ENCODE measurements around the gene LRRC4B. TPM values are rescaled to one million over a fixed set of nuclear protein-coding genes. Genes with fewer than 3 reads are reported as not detected.

Gene LRRC4B
- total RNA-seq, 2 donors from 2014 or later: 0.89 to 1.2 TPM

DNA sequence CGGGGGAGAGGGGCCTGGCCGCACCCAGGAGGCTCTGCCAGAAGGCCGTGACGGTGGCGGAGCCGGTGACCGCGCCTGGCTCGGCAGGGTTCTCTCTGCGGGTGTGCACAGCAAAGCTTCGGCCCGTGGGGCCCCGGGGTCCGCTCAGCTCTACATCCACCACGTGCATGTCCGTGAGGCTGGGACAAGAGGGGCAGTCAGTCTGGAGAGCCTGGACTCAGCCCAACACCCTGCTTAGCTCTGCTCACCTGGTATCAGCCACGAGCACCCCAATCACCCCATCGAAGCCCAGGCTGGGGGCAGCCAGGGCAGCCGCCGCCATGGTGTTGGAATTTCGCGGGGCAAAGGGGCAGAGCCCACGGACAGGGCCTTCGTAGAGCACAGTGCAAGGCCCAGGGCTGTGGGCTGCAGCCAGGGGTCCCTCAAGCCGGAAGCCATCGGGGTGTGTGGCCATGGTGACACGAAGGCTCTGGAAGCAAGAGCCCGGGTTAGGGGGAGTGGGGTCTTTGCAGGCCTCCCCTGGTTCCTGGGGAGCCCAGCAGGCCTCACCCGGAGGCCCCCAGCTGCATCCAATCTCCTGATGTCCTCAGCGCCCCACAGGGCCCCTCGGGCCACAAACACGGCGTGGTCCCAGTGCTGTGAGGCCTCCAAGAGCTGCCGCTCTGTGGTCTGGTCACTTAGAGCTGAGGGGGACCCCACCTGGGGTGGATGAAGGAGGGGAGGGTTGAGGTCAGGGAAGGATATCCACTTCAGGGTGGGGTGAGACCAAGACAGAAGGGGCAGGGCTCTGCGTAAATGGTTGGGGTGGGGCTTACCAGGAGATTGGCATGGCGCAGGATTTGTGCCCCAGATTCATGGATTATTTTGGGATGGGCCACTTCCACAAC lies 55.9 kb downstream of the LRRC4B start:
- DNase-seq (peak in 1 of 2 donors; percentile 38), ATAC-seq (no peak)
- intact Hi-C loops (cut with DNase I, micrococcal nuclease): no loop called here

DNA sequence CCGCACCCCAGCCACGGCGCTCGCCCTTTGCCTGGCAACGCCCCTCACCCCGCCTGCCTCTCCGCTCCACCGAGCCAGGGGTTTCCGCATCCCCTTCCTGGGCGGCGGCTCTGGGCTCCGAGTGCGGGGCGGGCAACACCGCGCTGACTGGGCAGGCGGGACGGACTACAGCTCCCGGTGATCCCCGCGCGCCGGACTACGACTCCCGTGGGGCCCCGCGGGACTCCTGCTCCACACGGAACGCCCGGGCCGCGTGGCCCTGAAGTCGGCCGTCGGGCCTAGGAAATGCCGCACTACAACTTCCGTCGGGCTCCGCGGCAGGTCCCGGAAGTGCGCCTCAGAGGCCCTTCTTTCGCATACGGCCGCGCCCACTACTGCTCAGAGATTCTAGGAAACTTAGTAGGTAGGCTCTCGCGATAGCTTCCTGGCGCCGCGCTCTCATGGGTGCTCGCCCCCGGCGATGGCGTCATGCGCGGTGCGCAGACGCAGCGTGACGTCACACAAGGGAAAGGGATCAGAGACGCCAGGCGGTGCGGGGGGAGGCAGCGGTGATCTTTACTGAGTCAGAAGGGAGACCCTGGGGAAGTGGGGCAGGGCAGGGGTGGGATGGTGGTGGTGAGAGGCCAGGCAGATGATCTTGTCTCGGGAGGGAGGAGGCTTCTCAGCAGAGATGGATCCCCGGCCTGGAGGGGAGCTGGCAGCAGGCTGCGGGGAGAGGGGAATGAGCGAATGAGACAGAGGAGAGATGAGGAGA lies 57.0 kb downstream of the LRRC4B start, which contains the start of gene JOSD2:
Gene JOSD2 (minus strand): TSS at position 123 of the 754 bp plus-strand sequence. CDS start 760 bp downstream, outside the sequence.
- DNase-seq (peak; percentile 99), ATAC-seq (peak; percentile 88)
- intact Hi-C loops (cut with DNase I, micrococcal nuclease): no loop called here

DNA sequence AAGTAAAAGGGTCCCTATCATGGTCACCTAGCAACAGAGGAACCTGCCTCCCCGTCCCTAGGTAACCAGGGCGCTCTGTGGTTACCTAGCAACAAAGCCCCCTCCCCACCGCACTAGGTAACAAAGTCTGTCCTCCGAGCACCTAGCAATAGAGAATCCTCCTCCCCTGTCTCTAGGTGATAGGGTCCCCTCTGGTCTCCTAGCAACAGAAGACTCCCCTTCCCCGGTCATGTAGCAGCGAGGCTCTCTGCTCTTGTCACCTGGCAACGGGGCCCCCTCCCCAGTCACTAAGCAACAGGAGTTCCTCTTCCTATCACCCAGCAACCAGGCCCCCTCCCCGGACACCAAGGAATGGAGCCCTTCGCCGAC lies 57.6 kb downstream of the LRRC4B start:
- DNase-seq (no peak), ATAC-seq (no peak)
- intact Hi-C loops (cut with DNase I, micrococcal nuclease): no loop called here

DNA sequence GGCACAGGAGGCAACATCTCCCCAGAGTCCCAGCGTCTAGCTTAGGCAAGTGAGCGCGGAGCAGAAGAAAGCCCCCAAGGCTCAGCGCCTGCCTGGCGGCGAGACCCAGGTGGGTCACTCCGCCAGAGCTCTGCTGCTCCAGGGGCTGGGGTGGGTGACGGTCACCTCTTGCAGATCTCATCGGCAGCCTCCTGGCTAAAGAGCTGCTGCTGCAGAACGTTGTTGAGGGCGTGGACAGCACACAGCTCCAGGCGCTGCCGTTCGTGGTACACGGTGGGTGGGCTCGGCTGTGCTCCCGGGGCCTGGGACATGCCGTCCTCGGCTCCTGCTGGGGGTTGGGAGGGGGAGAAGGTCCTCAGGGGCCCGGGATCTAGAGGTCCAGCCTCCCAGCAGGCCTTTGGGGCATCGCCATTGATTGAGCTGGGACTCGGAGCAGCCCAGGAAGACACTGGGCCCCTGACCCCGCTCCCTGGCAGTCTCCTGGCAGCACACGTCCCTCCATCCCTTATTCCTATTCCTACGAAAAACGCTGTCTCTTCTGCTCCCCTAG lies 58.0 kb downstream of the LRRC4B start:
- intact Hi-C loops (cut with DNase I, micrococcal nuclease): no loop called here
- DNase-seq: peak in 1 of 2 donors; percentile 42
- ATAC-seq: no peak

DNA sequence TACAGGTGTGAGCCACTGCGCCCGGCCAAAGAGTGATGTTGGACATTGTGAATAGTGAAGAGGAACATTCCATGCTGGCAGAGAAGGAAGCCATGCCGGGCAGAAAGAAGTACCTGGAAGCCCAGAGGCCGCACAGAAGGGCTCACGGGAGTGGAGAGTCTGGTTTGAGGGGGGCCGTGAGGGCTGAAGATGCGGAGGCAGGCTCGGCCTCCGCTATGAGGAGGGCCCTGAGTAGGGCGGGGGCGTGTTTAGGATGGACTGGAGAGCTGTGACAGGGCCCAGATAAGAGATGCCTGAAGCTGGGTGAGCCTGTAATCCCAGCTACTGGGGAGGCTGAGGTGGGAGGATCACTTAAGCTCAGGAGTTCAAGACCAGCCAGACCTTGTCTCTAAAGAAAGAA lies 58.9 kb downstream of the LRRC4B start:
- ATAC-seq (no peak), DNase-seq (no peak)
- intact Hi-C loops (cut with DNase I, micrococcal nuclease): no loop called here

DNA sequence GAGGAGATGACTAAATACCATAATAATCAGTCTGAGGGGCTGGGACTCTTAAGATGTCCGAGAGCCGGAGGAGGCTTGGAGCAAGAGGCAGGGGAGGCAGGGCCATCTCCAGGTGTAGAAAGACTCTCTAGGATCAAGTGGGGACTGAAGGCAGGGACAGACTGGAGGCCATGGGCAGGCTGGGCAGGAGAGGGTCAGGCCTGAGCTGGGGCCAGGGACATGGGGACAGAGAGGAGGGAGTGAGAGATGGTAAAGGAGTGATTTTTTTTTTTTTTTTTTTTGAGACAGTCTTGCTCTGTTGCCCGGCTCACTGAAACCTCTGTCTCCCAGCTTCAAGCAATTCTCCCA lies 59.4 kb downstream of the LRRC4B start:
- DNase-seq: no peak
- intact Hi-C loops (cut with DNase I, micrococcal nuclease): no loop called here
- no peak for ATAC-seq

DNA sequence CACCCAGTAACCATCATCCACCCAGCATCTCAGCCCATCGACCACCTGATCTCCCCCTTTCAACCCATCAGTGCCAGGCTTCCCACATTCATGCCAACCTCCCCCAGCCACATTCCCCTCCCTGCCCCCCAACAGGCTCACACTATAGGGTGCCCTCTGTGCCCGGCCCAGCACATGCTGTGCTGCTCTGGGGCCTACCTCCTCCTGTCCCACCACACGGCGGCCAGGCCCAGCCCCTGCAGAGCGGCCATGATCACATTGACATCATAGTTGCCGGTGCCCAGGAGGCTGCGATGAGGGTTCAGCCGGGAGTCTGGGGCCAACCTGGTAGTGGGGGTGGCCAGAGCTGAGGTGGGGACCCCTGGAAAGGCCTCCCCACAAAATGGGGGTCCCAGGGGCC lies 60.9 kb downstream of the LRRC4B start:
- intact Hi-C loops (cut with DNase I, micrococcal nuclease): no loop called here
- DNase-seq: no peak
- ATAC-seq: no peak

DNA sequence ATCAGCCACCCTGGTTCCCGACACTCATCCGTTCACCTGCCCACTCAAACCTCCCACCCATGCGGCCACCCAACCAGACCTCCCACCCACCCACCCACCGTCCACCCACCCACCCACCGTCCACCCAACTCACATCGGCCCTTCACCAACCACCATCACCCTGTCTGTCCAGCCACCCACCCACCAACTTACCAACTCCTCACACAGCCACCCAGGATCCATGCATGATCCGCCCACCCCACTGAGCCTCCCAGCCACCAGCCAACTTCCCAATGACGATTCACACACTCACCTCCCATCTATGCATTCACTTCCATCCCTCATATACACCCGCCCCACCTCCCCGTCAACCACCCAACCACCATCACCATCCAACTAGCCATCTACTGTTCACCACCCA lies 61.5 kb downstream of the LRRC4B start:
- intact Hi-C loops (cut with DNase I, micrococcal nuclease): no loop called here
- DNase-seq (no peak), ATAC-seq (no peak)

DNA sequence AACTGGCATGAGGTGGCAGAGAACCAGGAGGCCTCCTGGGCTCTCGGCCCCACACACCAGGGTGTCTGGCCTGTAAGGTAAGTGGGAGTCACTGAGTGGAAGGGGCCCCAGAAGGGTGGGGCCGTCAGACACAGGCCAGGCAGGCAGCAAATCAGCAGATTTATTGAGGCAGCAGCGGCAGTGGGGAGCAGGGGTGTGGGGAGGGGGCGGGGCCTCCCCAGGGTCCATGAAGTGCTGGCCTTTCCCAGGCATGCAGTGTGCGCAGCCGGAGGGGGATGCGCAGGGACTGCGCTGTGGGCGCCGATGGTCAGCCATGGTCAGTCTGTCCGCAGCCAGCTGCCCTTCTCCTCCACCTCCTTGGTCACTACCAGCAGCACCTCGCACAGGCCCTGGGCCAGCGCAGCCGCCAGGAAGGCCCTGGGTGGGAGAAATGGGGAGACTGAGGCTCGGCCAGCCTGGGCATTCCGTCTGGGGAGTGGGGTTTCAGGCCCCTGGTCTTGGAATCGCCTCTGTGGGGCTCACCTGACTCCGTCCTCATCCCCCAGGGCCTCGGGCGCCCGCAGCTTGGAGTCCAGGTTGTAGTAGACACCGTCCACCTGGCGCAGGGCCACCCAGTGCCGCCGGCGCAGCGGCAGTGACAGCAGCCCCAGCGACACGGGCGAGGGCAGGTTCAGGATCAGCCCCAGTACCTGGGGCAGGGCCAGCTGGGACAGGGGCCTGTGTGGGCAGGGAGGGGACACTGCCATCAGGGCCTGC lies 62.2 kb downstream of the LRRC4B start:
- intact Hi-C loops (cut with DNase I, micrococcal nuclease): no loop called here
- DNase-seq: no peak
- ATAC-seq: no peak

DNA sequence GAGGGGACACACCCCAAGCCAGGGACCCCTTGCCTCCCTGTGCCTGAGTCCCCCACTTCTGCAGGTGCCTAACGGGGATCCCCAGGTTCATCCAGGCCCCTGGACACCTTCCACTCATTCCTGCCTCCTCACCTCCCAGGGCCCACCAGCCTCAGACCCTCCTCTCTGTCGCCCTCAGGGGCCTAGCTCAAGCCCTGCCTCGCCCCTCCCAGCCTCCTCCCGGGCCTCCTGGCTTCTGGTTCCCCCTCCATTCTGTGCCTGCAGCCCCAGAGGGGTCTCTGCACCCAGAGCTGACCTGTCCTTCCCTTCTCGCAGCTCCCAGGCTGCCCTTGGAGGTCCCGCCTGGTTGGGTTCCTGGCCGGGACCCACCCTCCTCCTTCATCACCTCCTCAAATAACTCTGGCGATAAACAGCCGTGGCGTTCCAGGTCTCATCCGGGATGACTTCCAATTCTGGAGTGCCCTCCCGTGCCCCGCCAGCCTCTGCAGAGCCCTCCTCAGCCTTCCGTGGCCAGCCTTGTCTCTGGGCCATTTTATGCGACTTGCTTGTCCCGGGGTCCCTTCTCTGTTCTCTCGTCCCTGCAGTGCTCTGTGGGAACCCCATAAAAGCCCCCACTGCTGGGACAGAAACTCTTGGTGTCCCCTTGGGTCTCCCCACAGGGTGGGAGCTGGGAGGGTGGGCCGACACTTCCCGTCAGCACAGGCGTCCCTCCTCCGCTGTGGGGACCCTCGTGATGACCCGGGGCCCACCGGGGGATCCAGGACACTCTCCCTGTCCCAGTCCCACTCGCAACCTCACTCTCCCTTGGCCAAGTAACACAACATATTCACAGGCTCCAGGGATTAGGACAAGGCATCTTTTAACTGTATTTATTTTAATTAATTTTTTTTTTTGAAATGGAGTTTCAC lies 66.4 kb downstream of the LRRC4B start:
- intact Hi-C loops (cut with DNase I, micrococcal nuclease): no loop called here
- ATAC-seq (no peak), DNase-seq (no peak)

DNA sequence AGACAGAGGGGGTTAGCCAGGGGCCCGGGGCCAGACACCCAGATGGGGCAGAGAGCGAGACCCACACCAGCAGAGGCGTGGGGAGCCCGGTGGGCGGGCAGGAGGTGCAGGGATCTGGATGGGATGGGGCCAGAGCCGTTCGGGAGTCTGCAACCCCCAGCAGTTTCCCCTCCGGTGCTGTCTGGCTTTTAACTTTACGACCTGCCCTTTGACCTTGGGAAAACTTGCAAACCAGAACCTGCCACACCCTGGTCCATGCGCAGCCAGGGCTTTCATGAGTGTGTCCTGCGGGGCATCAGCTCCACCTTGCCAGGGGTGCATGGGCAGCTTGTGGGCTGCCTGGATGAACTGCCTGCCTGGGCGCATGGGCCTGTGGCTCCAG lies 67.1 kb downstream of the LRRC4B start:
- DNase-seq: no peak
- intact Hi-C loops (cut with DNase I, micrococcal nuclease): no loop called here
- peak; percentile 66 for ATAC-seq

DNA sequence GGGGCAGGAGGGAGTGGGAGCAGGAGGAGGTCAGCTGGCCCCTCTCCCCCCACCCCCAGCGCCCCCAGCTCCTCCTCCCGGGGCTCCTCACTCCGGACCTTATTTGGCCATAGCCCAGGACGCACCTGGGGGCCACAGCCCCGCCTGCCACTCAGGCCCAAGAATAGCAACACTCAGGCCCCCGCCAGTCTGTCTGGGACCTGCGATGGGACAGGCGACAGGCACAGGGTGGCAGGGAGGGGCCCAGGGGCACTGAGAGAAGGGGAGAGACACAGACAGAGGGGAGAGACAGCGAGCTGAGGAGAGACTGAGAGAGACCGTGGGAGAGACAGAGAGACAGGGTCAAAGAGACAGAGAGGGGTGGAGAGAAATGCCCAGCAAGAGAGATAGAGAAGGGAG lies 67.5 kb downstream of the LRRC4B start:
- no peak for DNase-seq
- ATAC-seq: peak; percentile 26
- intact Hi-C loops (cut with DNase I, micrococcal nuclease): no loop called here

DNA sequence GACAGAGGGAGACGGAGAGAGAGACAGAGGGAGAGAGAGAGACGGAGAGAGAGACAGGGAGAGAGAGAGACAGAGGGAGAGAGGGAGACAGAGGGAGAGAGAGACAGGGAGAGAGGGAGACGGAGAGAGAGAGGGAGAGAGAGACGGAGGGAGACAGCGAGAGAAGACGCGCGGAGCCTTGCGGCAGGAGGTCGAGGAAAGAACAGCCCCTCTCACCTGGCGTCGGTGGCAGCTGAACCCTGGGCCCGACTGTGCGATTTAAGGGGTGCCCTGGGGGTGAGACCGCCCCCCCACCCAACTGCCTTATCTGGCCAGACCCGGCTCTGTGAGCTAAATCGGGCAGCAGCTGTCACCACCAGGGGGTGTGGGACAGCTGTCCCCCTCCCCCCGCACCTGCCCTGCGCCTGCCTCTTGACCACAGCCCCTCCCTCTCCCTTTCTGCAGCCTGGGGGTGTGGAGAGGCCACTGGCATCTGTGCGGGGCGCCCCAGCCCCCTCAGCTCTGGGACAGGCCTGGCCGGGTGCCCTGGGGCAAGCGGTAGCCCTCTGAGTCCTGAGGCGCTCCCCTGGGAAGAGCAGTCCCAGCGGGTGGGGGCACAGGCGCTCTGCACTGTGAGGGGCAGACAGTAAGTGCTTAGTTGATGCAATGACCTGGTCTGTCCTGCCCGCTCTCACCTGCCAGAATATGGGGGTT lies 68.0 kb downstream of the LRRC4B start:
- DNase-seq: no peak
- peak; percentile 41 for ATAC-seq
- intact Hi-C loops (cut with DNase I, micrococcal nuclease): no loop called here

DNA sequence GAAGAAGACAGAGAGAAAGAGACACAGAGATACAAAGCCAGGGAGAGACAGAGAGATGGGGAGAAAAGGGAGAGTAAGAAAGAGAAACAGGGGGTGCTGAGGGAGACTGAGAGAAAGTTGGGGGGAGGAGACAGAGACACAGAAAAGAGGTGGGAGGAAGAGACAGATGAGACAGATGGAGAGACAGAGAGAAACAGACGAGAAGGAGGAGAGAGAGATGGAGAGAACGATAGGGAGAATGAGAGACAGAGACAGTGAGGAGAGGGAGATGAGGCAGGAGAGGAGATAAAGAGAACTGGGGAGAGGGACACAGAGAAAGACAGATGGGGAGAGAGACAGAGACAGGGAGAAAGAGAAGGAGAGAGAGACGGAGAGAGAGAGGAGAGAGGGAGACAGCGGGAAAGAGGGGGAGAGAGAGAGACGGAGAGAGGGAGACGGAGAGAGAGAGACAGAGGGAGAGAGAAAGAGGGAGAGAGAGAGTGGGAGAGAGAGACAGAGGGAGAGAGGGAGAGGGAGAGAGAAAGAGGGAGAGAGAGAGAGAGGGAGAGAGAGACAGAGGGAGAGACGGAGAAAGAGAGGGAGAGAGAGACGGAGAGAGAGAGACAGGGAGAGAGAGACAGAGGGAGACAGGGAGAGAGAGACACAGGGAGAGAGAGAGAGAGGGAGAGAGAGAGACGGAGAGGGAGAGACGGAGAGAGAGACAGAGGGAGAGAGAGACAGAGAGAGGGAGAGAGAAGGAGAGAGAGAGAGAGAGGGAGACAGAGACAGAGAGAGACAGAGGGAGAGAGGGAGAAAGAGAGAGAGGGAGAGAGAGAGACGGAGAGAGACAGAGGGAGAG lies 69.8 kb downstream of the LRRC4B start:
- intact Hi-C loops (cut with DNase I, micrococcal nuclease): no loop called here
- DNase-seq: no peak
- ATAC-seq: no peak

DNA sequence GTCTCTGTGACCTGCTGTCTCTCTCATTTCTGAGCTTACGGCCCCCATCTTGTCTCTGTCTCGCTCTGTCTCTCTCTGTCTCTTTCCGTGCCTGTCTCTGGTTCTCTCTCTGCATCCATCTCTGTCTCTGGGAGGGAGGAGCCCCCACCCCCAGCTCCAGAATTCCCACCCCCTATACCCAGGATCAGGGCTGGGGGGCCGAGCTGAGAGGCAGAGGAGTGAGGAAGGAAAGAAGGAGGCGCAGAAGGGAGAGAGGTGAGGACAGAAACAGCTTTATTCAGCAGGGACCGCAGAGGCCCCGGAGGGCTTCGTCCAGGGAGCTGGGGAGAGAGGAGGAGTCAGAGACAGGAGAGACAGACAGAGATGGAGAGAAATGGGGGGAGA lies 71.2 kb downstream of the LRRC4B start:
- DNase-seq: no peak
- intact Hi-C loops (cut with DNase I, micrococcal nuclease): no loop called here
- no peak for ATAC-seq

DNA sequence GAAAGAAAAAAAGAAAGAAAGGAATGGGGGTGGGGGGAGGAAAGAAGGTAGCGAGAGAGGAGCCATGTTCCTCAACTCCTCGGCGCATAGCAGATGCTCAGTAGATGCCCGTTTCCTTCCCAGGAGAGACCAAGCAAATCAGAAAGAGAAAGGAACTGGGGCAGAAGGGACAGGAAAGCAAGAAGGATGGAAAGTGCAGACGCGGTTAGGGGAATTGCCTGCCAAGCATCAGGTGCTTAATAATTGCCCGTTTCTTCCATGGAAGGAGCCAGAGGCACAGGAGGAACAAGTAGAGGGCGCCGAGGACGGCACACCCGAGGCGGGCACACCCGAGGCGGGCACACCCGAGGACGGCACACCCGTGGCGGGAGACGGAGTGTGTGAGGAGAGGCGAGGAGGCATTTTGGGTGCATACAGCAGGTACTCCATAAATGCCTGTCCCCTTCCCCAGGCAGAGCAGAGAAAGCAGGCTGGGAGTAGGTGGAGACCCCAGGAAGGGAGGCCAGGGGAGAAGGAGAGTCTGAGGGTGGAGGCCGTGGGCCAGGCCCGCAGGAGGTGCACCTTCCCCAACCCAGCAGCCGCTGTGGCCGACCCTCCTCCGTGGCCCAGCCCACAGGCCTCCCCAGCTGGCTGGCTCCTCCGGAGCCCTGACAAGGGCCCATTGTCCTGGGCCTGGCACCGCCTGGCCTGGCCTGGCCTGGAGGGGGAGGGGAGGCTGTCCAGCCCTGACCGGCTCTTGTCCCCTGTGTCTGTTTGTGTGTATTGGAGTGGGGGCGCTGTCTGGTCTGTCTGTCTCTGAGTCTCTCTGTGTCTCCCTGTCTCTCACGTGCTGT lies 71.8 kb downstream of the LRRC4B start:
- intact Hi-C loops (cut with DNase I, micrococcal nuclease): no loop called here
- no peak for ATAC-seq
- no peak for DNase-seq
